Retinal pigment epithelial cell (primary cell): ENCODE data around the gene ASAP2.
A peak's percentile ranks its signal among the peaks of the same experiment; 100 is the strongest.

Source experiments
- DNase-seq: peaks from one replicate; pipeline ENCODE4 v3.0.0-alpha.2; 2010; ENCODE audit warnings: low read depth
- H3K4me3 ChIP-seq: 2 replicates; pipeline ENCODE4 v1.5.1; 2011; ENCODE audit warnings: mild to moderate bottlenecking, low read length, control low read depth, moderate library complexity
- CTCF ChIP-seq: conservative IDR thresholded peaks from 2 replicates; pipeline ENCODE4 v1.5.1; 2011; ENCODE audit warnings: low read depth, low read length, control low read depth, inconsistent platforms

ASAP2 gene

GRCh38 chr2:9188823-9189222 is 17.8 kb upstream of the ASAP2 start:
- DNase-seq, result no peak
- no peak for TF ChIP-seq CTCF

GRCh38 chr2:9189901-9190300 is 16.7 kb upstream of the ASAP2 start:
- H3K4me3 ChIP-seq, result no peak overlapping the region
- DNase-seq, result no peak
- TF ChIP-seq CTCF, result no peak

More at GRCh38 chr2:9188823-9189222, 17.8 kb upstream of the ASAP2 start:
- no peak overlapping the region for H3K4me3 ChIP-seq

- no peak overlapping the region for H3K4me3 ChIP-seq
- TF ChIP-seq CTCF, result no peak
- DNase-seq, result peak; percentile 59
These were observed 15.6 kb upstream of the ASAP2 start for GRCh38 chr2:9191041-9191481.

GRCh38 chr2:9192712-9193111 is 13.9 kb upstream of the ASAP2 start:
- no peak overlapping the region for H3K4me3 ChIP-seq
- TF ChIP-seq CTCF, result no peak
- no peak for DNase-seq

- no peak for DNase-seq
- H3K4me3 ChIP-seq, result no peak overlapping the region
- TF ChIP-seq CTCF, result no peak
These were observed 12.3 kb upstream of the ASAP2 start for GRCh38 chr2:9194352-9194751.

- no peak for TF ChIP-seq CTCF
- DNase-seq, result no peak
- H3K4me3 ChIP-seq, result no peak overlapping the region
These were observed 10.0 kb upstream of the ASAP2 start for GRCh38 chr2:9196637-9197036.

- DNase-seq, result no peak
- H3K4me3 ChIP-seq, result no peak overlapping the region
- no peak for TF ChIP-seq CTCF
These were observed 8.7 kb upstream of the ASAP2 start for GRCh38 chr2:9197916-9198315.
